ENCODE data around the gene SPINT3. TPM values are rescaled to one million over a fixed set of nuclear protein-coding genes. Genes with fewer than 3 reads are reported as not detected.

SPINT3 gene
- total RNA-seq, 4 donors from 2014 or later, result 3.2 TPM; not detected in 3

DNA sequence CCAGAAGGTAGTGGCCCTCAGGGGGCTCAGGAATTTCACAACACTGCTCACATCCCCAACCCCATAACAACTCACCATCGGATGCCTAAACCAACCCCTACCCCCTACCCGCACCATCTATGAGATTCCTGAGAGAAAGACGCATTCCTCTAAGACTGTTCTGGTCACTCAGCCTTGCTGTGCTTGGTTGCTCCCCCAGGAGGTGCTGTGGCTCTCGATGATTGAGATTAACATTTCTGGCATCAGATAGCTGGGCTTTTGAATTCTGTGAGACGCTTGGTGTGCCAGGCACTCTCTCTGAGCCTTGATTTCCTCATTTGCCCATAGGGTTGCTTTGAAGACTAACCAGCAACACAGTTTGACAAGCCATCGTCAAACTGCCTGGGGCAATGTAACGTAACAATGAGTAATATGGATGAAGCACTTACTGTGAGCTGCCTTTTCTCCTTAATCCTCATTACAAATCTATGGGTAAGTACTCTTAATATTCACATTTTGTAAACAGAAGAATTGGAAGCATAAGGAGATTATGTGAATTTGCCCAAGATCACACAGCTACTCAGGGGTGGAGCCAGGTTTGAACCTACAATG lies 22.9 kb upstream of the SPINT3 start:
- no peaks in the 10 kb centered on the region for H3K9me3 ChIP-seq
- no peak for DNase-seq (ENCODE audit: low spot score in 2 of 2)
- no peak overlapping the region for H3K4me3 ChIP-seq
- H3K4me1 ChIP-seq, result no peaks in the 10 kb centered on the region
- TF ChIP-seq, protein P1, sequence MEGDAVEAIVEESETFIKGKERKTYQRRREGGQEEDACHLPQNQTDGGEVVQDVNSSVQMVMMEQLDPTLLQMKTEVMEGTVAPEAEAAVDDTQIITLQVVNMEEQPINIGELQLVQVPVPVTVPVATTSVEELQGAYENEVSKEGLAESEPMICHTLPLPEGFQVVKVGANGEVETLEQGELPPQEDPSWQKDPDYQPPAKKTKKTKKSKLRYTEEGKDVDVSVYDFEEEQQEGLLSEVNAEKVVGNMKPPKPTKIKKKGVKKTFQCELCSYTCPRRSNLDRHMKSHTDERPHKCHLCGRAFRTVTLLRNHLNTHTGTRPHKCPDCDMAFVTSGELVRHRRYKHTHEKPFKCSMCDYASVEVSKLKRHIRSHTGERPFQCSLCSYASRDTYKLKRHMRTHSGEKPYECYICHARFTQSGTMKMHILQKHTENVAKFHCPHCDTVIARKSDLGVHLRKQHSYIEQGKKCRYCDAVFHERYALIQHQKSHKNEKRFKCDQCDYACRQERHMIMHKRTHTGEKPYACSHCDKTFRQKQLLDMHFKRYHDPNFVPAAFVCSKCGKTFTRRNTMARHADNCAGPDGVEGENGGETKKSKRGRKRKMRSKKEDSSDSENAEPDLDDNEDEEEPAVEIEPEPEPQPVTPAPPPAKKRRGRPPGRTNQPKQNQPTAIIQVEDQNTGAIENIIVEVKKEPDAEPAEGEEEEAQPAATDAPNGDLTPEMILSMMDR (IDR thresholded peaks at IDR 0.05), result no peak
- no peak for TF ChIP-seq EP300 (IDR thresholded peaks at IDR 0.05)
- TF ChIP-seq POLR2A (IDR thresholded peaks at IDR 0.05), result no peak
- no peak for TF ChIP-seq POLR2AphosphoS5 (IDR thresholded peaks at IDR 0.05)
- H3K27ac ChIP-seq, result no peak overlapping the region
- WGBS, result 43% methylated on average over 7 of the region's 7 CpGs
- no peaks in the 10 kb centered on the region for H3K36me3 ChIP-seq
- H3K27me3 ChIP-seq, result peaks cover 29% of the 10 kb centered on the region

DNA sequence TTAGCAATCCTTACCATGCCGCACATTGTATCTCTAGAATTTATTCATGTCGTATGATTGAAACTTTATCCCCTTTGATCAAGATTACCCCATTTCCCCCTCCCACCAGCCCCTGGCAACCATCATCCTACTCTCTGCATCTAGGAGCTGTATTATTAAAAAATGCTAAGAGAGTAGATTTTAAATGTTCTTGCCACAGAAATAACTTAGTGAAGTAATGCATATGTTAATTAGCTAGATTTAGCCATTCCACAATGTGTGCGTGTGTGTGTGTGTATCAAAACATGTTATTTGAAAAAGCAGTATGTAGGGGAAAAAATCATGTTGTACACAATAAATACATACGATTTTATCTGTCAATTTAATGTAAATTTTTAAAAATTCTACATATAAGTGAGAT lies 11.9 kb upstream of the SPINT3 start:
- H3K27me3 ChIP-seq, result peaks cover 14% of the 10 kb centered on the region
- H3K27ac ChIP-seq, result no peak overlapping the region
- 76% methylated on average over 4 of the region's 4 CpGs for WGBS

DNA sequence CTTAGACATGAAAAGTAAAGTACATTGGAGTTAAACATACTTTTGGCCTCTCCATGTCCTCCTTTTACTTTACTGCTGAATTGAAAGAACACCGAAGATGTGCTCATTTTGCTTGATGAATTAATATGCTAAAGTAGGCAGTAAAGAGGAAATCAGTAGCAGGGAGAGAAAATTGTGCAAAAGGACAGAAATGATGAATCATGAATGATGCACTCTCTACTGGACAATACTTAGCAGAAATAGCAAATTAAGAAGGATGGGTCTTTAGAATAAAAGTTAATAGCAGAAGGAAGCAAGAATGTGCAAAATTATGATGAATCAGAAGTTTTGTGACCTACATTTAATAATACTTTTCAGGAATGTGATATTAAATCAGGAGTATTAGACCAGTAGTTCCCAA lies 8.4 kb upstream of the SPINT3 start:
- Histone ChIP-seq H3K4me3 (no peak overlapping the region), H3K27me3 (peaks cover 11% of the 10 kb centered on the region), H3K27ac (no peak overlapping the region), H3K9me3 (no peaks in the 10 kb centered on the region), H3K36me3 (no peaks in the 10 kb centered on the region), H3K4me1 (peaks cover 6% of the 10 kb centered on the region)
- TF ChIP-seq POLR2A (IDR thresholded peaks at IDR 0.05), result no peak
- TF ChIP-seq, protein P1 (IDR thresholded peaks at IDR 0.05), result no peak
- TF ChIP-seq EP300 (IDR thresholded peaks at IDR 0.05), result no peak
- no peak for TF ChIP-seq POLR2AphosphoS5 (IDR thresholded peaks at IDR 0.05)
- WGBS, result 64% methylated on average over 1 of the region's 1 CpG
- no peak for DNase-seq (ENCODE audit: low spot score in 2 of 2)

More for the DNA sequence above, 11.9 kb upstream of the SPINT3 start:
- no peaks in the 10 kb centered on the region for H3K9me3 ChIP-seq
- TF ChIP-seq, protein P1 (IDR thresholded peaks at IDR 0.05), result no peak
- TF ChIP-seq EP300 (IDR thresholded peaks at IDR 0.05) (no peak), POLR2AphosphoS5 (IDR thresholded peaks at IDR 0.05) (no peak), POLR2A (IDR thresholded peaks at IDR 0.05) (no peak)
- DNase-seq (ENCODE audit: low spot score in 2 of 2), result no peak
- H3K36me3 ChIP-seq, result no peaks in the 10 kb centered on the region
- no peak overlapping the region for H3K4me3 ChIP-seq
- no peaks in the 10 kb centered on the region for H3K4me1 ChIP-seq

DNA sequence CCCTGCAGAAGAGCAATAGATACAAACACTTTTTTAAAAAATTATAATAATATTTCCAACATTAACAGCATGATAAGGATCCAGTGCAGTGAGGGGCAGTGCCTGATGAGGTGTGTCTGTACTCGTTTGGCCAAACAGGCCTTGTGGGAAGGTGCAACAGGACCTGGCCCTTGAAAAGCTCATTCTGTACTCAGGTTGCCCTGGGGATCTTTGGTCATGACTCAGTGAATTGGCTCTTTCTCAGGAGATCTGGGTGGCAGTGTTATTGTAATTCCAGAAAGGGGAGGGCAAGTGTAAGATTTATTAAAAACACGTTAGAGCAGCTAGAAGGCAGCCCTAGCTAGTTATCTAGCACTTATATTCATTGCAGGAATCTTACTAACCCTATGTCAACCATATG lies 2.9 kb upstream of the SPINT3 start:
- H3K27me3 ChIP-seq, result no peaks in the 10 kb centered on the region
- no peaks in the 10 kb centered on the region for H3K9me3 ChIP-seq
- H3K27ac ChIP-seq, result peak overlapping the region; percentile 64
- 23% methylated on average over 2 of the region's 2 CpGs for WGBS
- H3K4me3 ChIP-seq, result no peak overlapping the region
- H3K36me3 ChIP-seq, result no peaks in the 10 kb centered on the region
- TF ChIP-seq, protein P1 (IDR thresholded peaks at IDR 0.05), result no peak
- TF ChIP-seq POLR2AphosphoS5 (IDR thresholded peaks at IDR 0.05) (no peak), EP300 (IDR thresholded peaks at IDR 0.05) (no peak), POLR2A (IDR thresholded peaks at IDR 0.05) (no peak)
- DNase-seq (ENCODE audit: low spot score in 2 of 2), result no peak
- peaks cover 24% of the 10 kb centered on the region for H3K4me1 ChIP-seq

DNA sequence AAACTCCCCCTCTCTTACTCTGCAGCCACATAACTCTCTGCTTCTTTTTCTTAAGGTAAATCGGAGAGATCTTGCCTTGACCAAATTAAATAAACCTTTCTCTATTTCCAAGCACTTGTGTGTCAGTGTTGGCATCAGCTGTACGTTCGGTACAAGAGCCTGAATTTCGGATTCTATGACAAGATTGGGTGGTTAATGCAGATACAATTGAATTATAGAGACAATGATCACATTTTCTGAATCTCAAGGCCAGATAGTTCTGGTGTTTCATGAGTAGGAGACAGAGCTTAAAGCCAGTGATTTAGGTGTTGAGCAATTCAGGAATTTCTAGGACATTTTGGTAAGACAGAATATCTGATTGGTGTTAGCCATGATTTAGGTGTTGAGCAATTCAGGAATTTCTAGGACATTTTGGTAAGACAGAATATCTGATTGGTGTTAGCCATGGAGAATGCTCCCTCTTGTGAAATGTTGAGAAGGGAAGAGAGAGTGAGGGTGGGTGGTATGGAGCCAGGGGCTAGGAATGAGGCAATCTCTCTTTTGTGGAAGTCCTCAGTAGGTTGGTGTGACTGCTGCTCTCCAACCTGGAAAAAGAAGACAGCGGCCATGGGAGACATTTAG lies 5.1 kb downstream of the SPINT3 start:
- Histone ChIP-seq H3K9me3 (no peaks in the 10 kb centered on the region), H3K27ac (no peak overlapping the region), H3K27me3 (no peaks in the 10 kb centered on the region), H3K4me3 (no peak overlapping the region), H3K36me3 (no peaks in the 10 kb centered on the region), H3K4me1 (no peaks in the 10 kb centered on the region)
- no peak for DNase-seq (ENCODE audit: low spot score in 2 of 2)
- WGBS, result 68% methylated on average over 5 of the region's 5 CpGs
- no peak for TF ChIP-seq POLR2AphosphoS5 (IDR thresholded peaks at IDR 0.05)
- no peak for TF ChIP-seq EP300 (IDR thresholded peaks at IDR 0.05)
- no peak for TF ChIP-seq POLR2A (IDR thresholded peaks at IDR 0.05)
- TF ChIP-seq, protein P1 (IDR thresholded peaks at IDR 0.05), result no peak

Measured in suprapubic skin (tissue), 4 donors.